PFSK-1 (cell line): ENCODE data around the gene ZFYVE9.

Source experiments
- FOXP2 ChIP-seq: optimal IDR thresholded peaks from 2 replicates; pipeline ENCODE3; 2011; ENCODE audit warnings: borderline replicate concordance, control low read depth, inconsistent platforms; ENCODE audit not compliant: insufficient read depth; ENCODE audit errors: extremely low read length, extremely low read depth
- POLR2AphosphoS5 ChIP-seq: IDR thresholded peaks from 2 replicates; pipeline ENCODE4 v1.6.1; 2012; ENCODE audit warnings: low read depth, mild to moderate bottlenecking, control low read depth, low read length, moderate library complexity
- REST ChIP-seq, 2 experiments: IDR thresholded peaks; 2 replicates each; pipeline versions ENCODE4 v1.6.1 to v1.8.0; 2011 to 2012; ENCODE audit warnings: low read depth in 2 of 2, low read length in 2 of 2, control low read depth in 1 of 2, inconsistent platforms in 1 of 2, mild to moderate bottlenecking in 1 of 2, moderate library complexity in 1 of 2; ENCODE audit not compliant: insufficient read depth in 1 of 2
- SIN3A ChIP-seq: IDR thresholded peaks from 2 replicates; pipeline ENCODE4 v1.6.1; 2012; ENCODE audit warnings: mild to moderate bottlenecking, low read length, moderate library complexity, borderline replicate concordance; ENCODE audit not compliant: insufficient read depth
- TAF1 ChIP-seq: IDR thresholded peaks from 2 replicates; pipeline ENCODE4 v1.6.1; 2012; ENCODE audit warnings: low read length, control low read depth, borderline replicate concordance; ENCODE audit not compliant: insufficient read depth

The ZFYVE9 gene

DNA sequence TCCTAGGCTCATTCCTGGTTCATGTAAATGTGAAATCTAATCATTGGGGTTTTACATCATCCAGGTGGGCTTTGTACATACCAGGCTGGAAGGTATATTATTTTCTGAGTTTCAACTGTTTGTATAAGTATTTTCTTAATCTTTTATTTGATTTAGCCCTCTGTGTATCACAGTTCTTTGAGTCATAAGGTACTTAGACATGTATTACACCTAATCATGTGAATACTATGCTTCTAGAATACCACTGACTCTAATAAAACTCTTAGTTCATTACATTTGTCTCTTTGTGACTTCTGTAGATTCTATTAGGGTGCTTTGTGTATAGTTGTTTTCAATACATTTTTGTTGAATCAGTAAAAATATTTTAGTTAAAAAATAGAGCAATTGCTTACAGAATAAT is 92.8 kb downstream of the ZFYVE9 start:
- TF ChIP-seq FOXP2 (no peak), TAF1 (no peak), POLR2AphosphoS5 (no peak), SIN3A (no peak), REST (IDR thresholded peaks at IDR 0.05; ENCODE audit: insufficient read depth in 1 of 2, low read depth in 2 of 2, low read length in 2 of 2) (no peak)

GRCh38 chr1:52235646-52236045 is 93.8 kb downstream of the ZFYVE9 start:
- no peak for TF ChIP-seq REST (IDR thresholded peaks at IDR 0.05; ENCODE audit: insufficient read depth in 1 of 2, low read depth in 2 of 2, low read length in 2 of 2)
- TF ChIP-seq POLR2AphosphoS5, result no peak
- TF ChIP-seq FOXP2, result no peak
- TF ChIP-seq SIN3A, result no peak
- no peak for TF ChIP-seq TAF1

GRCh38 chr1:52237430-52237829 is 95.5 kb downstream of the ZFYVE9 start:
- TF ChIP-seq SIN3A (no peak), REST (IDR thresholded peaks at IDR 0.05; ENCODE audit: insufficient read depth in 1 of 2, low read depth in 2 of 2, low read length in 2 of 2) (no peak), POLR2AphosphoS5 (no peak), FOXP2 (no peak), TAF1 (no peak)

DNA sequence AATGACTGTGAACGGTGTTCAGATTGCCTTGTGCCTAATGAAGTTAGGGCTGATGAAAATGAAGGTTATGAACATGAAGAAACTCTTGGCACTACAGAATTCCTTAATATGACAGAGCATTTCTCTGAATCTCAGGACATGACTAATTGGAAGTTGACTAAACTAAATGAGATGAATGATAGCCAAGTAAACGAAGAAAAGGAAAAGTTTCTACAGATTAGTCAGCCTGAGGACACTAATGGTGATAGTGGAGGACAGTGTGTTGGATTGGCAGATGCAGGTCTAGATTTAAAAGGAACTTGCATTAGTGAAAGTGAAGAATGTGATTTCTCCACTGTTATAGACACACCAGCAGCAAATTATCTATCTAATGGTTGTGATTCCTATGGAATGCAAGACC is 96.6 kb downstream of the ZFYVE9 start:
- no peak for TF ChIP-seq SIN3A
- TF ChIP-seq REST (IDR thresholded peaks at IDR 0.05; ENCODE audit: insufficient read depth in 1 of 2, low read depth in 2 of 2, low read length in 2 of 2), result no peak
- TF ChIP-seq FOXP2, result no peak
- TF ChIP-seq POLR2AphosphoS5, result no peak
- TF ChIP-seq TAF1, result no peak

DNA sequence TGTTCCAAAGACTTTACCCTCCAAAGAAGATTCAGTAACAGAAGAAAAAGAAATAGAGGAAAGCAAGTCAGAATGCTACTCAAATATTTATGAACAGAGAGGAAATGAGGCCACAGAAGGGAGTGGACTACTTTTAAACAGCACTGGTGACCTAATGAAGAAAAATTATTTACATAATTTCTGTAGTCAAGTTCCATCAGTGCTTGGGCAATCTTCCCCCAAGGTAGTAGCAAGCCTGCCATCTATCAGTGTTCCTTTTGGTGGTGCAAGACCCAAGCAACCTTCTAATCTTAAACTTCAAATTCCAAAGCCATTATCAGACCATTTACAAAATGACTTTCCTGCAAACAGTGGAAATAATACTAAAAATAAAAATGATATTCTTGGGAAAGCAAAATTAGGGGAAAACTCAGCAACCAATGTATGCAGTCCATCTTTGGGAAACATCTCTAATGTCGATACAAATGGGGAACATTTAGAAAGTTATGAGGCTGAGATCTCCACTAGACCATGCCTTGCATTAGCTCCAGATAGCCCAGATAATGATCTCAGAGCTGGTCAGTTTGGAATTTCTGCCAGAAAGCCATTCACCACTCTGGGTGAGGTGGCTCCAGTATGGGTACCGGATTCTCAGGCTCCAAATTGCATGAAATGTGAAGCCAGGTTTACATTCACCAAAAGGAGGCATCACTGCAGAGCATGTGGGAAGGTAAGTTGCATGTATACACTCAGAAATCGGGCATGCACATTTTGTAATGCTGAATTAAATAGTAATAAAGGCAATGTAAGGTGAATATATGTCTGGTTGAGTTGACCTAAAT is 97.2 kb downstream of the ZFYVE9 start:
- no peak for TF ChIP-seq REST (IDR thresholded peaks at IDR 0.05; ENCODE audit: insufficient read depth in 1 of 2, low read depth in 2 of 2, low read length in 2 of 2)
- TF ChIP-seq FOXP2, result no peak
- TF ChIP-seq POLR2AphosphoS5, result no peak
- TF ChIP-seq SIN3A, result no peak
- no peak for TF ChIP-seq TAF1
